Posterior vena cava (tissue), 2 donors: Measurements from ENCODE around the gene SST. TPM values are rescaled to one million over a fixed set of nuclear protein-coding genes. Genes with fewer than 3 reads are reported as not detected.
A peak's percentile ranks its signal among the peaks of the same experiment; 100 is the strongest.

ENCODE experiments used
- DNase-seq: peaks from one replicate; pipeline ENCODE4 v3.0.0-alpha.2; 2020; ENCODE audit warnings: low spot score
- intact Hi-C, 2 donors: fragments of 100-400 bp; cut with DNase I; formaldehyde crosslinking; loops; one replicate each; pipeline versions ENCODE4 v1.14.1 to v1.14.2; 2022 to 2023
- long read RNA-seq, 2 donors: library from polyadenylated mRNA; unstranded; transcript quantifications; one replicate each; pipeline ENCODE4 v2.0.0, GENCODE V29; 2020 to 2021
- total RNA-seq, 2 donors: library from RNA; stranded (reverse); fragmentation: NEBNext Ultra II Directional; extraction: Animal tissue kit (Norgen Biotek cat#: 25700); gene quantifications; one replicate each; pipeline ENCODE4 v1.2.1, GENCODE V29; 2021
- donor health status: DM: yes; HTN: yes; CAD: no.
- donor health status: DM: yes; HTN: yes; CAD: no.

SST gene
- total RNA-seq, result not detected
- long read RNA-seq, donor 1, result 0 reads
- long read RNA-seq, donor 2, result 0 reads

DNA sequence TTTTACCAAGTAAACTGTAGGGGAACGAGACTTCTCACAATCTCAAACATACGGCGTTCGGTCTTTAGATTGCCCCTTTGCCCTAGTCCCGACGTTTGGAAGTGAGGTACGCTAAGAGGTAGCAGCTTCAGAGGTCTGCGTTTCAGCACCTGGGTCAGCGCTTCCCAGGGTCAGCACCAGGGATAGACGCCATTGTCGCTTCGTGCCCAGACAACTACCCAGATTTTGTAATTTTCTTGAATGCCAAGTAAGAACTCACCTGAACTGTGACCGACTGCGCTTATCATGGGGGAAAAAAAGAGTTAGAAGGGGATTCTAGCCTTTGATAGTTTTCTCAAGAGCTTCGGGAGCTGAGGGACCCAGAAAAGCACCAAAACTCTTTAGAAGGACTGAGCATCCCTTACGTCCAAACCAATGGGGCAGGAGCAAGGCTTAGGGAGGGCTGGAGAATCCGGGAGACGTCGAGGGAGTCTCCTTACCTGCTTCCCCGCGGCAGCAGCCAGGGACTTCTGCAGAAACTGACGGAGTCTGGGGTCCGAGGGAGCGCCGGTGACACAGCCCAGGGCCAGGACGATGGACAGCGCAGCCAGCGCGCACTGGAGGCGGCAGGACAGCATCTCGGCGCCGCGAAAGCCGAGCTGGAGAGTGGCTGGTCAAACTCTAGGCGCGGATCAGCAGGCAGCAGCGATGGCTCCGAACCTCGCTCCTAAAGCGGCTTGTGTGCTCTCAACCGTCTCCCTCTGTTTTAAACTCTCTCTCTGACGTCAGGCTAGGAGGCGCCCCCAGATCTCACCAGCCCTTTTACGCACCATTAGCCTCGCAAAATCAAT is at the start of gene SST:
Gene SST (minus strand): TSS at position 720 of the 830 bp plus-strand sequence. CDS start 103 bp downstream, at position 617.
- DNase-seq, result peak; percentile 82
- intact Hi-C loops, result loop anchor here in 1 of 2 donors (10.0 kb wide), 1 partner anchor 445 kb away; no protein-coding TSS in a partner anchor

GRCh38 chr3:187719628-187720336 is 49.6 kb upstream of the SST start:
- peak; percentile 37 for DNase-seq
- intact Hi-C loops, result no loop called here

- intact Hi-C loops, result no loop called here
- DNase-seq, result peak; percentile 50
Observed at GRCh38 chr3:187718802-187719201, 48.6 kb upstream of the SST start.

DNA sequence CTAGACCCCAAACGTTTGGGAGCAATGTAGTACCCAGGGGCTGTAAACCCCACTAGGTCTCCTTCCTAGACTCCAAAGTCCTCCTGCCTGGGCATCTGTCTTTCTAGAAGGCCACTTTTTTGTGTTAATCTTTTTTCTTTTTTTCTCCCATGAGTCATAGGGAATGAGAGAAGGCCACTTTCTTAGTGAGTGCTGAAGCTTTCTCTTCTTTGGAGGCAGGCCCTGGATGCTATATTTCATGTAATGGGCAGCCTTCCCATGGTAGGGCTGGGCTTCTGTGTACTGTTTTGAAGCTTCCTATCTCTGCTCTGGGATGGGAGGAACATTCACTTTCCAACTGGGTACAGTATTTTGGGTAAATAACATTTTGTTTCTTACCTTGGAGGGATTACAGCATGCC is 47.4 kb upstream of the SST start:
- no peak for DNase-seq
- intact Hi-C loops, result no loop called here

GRCh38 chr3:187714404-187714979 is 44.3 kb upstream of the SST start:
- no peak for DNase-seq
- intact Hi-C loops, result no loop called here

DNA sequence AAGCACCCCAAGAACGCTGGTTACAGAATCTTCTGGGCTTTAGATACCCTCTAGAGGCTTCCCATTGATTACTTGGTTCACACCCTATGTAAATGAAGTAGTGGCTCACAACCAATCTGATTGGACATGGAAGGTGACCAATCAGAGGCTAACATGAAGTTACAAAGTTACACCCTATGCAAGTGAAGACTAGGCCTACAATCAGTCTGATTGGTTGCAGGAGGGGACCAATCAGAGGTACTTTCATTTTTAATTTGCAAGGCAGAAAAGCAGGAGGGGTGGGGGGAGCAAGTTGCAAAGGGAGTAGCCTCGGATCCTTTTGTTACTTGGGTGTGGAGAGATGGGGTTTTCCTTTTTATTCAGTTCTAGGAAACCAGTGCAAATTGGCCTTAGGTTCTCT is 43.3 kb upstream of the SST start:
- intact Hi-C loops, result no loop called here
- DNase-seq, result no peak

GRCh38 chr3:187709155-187709554 is 39.0 kb upstream of the SST start:
- intact Hi-C loops, result no loop called here
- DNase-seq, result no peak

GRCh38 chr3:187708696-187709095 is 38.5 kb upstream of the SST start:
- DNase-seq, result no peak
- intact Hi-C loops, result no loop called here

- intact Hi-C loops, result no loop called here
- no peak for DNase-seq
Observed at GRCh38 chr3:187706971-187707370, 36.8 kb upstream of the SST start.

- intact Hi-C loops, result no loop called here
- DNase-seq, result no peak
Observed at GRCh38 chr3:187705164-187705563, 35.0 kb upstream of the SST start.

DNA sequence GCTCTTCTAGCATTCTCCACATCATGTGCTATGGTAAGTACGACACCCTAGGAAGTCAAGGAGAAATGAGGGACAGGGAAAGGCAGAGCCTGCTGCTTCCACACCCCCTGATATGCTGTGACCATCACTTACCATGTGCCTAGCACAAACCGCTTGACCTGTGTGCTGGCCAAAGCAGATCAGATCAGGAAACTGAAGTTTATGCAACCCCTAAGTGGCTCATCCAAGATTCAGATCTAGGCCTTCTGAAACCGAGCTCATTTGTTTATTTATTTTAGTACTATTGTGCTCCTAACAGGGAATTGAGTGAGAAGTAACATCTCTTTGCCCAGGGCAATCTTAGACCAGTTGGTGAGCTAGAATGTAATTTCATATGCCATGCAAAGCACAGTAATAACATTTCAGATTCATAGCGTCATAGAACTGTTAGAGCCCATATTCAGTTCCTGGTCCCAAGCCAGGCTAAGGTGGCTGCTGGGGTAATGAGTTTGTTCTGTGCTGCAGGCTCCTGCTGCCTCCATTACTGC is 32.4 kb upstream of the SST start, which contains the start of gene RTP2:
Gene RTP2 (minus strand): TSS at position 51 of the 527 bp plus-strand sequence. CDS start 429 bp downstream, outside the sequence.
- intact Hi-C loops, result no loop called here
- DNase-seq, result no peak

GRCh38 chr3:187700249-187700648 is 30.1 kb upstream of the SST start:
- no peak for DNase-seq
- intact Hi-C loops, result no loop called here

DNA sequence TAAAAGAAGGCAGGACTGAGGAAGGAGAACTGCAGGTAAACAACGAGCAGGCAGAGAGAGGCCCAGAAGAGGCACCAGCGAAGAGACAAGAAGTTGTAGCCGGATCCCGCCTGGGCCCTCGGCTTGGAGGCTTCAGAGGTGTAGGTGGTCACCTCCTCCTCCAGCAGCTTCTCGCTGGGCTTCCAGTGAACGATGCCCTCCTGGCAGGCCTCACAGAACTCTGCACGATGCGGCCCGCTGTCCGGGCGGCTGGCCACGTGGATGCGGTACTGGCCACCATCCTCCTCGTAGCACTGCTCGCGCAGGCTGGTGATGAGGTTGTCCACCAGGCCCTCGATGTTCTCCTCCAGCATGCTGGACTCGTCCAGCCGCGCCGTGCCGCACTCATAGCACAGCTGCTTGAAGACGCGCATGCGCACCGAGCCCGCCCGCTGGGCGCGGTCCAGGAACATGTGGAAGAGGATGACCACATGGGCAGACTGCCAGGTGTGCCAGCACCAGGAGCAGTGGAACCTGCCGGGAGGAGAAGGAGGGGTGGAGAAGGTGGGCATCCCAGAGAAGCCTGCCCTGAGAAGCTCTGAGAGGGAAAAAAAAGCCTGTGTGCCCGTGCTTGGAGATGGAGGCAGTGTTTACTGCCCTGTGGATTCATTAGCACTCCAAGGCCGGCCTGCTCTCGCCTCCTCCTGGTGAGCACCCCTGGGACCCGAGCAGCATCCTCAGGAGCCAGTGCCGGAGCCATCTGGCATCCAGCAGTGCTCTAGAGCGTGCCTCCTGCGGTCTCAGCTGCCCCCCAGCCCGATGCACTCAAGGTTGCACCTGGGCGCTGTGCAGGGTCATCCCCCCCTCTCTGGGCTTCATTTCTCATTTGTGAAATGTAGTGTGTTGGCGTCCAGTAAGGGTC is 28.6 kb upstream of the SST start:
- no peak for DNase-seq
- intact Hi-C loops, result no loop called here

DNA sequence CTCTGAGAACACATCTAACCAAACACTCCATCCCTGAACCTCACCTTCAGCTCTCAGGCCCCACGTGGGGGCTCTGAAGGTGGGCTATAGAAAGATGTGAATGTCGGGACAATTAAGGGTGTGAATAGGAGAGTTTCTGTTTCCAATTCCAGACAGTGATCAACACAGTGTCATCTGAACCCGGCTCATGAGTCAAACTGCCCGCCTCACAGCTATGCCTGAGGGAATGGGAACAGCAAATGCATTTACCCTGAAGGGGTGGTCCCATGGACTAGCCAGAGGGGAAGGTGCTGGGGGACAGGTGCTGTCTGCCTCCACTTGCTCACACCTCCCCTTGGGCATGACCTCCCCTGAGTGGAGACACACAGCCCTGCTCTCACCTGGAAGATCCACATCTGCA is 25.8 kb upstream of the SST start:
- no peak for DNase-seq
- intact Hi-C loops, result no loop called here

DNA sequence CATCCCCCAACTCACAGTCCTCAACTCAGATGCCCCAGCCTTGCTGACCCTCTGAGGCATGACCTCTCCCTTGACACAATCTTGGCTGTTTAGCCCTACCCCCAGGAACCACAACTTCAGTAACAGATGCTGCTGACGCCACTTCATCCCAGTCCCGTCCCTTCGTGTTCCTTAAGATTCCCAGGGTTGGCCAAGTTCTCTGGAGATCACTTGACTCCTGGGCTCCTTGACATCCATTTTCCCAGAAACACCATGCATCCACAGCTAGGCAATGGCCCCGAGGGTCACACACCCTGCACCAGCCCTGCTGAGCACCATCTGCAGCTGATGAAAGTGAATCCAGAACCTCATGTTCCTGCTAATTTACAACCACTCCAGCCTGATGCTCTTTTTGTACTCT is 25.3 kb upstream of the SST start:
- DNase-seq, result no peak
- intact Hi-C loops, result no loop called here

GRCh38 chr3:187694801-187695200 is 24.6 kb upstream of the SST start:
- intact Hi-C loops, result no loop called here
- DNase-seq, result no peak

DNA sequence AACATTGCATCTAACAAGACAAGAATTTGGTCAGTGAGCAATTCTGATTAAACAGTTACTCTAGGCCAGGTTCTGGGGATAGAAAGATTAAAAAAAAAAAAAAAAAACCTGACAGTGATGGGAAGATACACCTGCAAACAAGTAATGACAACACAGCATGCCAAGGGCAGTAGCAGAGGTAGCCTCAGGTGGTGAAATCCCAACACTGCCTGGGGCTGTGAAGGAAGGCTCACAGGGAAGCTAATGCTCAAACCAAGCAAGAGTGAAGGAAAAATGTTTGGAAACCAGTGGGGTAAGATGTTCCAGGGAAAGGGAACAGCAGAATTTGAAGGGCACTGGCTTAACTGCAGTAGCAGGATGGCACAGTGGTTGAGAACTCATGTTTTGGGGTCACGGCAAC is 23.2 kb upstream of the SST start:
- intact Hi-C loops, result no loop called here
- DNase-seq, result no peak

- intact Hi-C loops, result no loop called here
- DNase-seq, result no peak
Observed at GRCh38 chr3:187689984-187690383, 19.8 kb upstream of the SST start.
